ENCODE measurements around the gene PCSK2. TPM values are rescaled to one million over a fixed set of nuclear protein-coding genes. Genes with fewer than 3 reads are reported as not detected.

The PCSK2 gene
- total and polyA plus RNA-seq, 5 donors from 2014 or later: not detected

DNA sequence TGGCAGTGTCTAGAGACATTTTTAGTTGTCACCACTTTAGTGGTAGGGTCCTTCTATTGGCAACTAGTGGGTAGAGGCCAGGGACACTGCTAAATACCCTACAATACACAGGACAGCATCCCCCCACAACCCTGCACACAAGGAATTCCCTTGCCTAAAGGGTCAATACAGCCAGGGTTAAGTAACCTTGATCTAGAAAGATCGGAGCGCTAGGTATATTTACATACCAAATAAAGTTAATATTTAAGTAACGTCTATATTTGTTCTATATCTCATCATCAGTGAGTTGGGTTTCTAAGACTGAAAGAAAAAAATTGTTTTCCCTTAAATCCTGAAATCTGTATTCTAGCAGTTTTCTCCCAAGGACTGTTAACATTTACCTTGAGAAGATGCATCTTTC, 288.2 kb downstream of the PCSK2 start:
- peaks cover 2% of the 10 kb centered on the region for H3K27me3 ChIP-seq (ENCODE audit: control insufficient read depth, insufficient read depth, low read length)
- Mint-ChIP-seq H3K9me3 (no peaks in the 10 kb centered on the region), H3K27ac (no peak overlapping the region), H3K4me3 (no peak overlapping the region), H3K36me3 (no peaks in the 10 kb centered on the region), H3K4me1 (peaks cover 0 to 9% (median 6%) of the 10 kb centered on the region in 4 donors), H3K27me3 (peaks cover 17% of the 10 kb centered on the region)
- H3K4me3 ChIP-seq (ENCODE audit: low read depth, low read length): no peak overlapping the region
- H3K4me1 ChIP-seq (ENCODE audit: control insufficient read depth, insufficient read depth, low read length, poor library complexity, severe bottlenecking): no peaks in the 10 kb centered on the region
- H3K9me3 ChIP-seq (ENCODE audit: control insufficient read depth in 2 of 2, low read length in 2 of 2): no peaks in the 10 kb centered on the region
- H3K27ac ChIP-seq (ENCODE audit: insufficient read depth, low read length, poor library complexity, severe bottlenecking): no peak overlapping the region
- no peaks in the 10 kb centered on the region for H3K36me3 ChIP-seq (ENCODE audit: control insufficient read depth, insufficient read depth, low read length)
- no peak for DNase-seq
- no peak for ATAC-seq (ENCODE audit: low read depth in 2 of 2)

DNA sequence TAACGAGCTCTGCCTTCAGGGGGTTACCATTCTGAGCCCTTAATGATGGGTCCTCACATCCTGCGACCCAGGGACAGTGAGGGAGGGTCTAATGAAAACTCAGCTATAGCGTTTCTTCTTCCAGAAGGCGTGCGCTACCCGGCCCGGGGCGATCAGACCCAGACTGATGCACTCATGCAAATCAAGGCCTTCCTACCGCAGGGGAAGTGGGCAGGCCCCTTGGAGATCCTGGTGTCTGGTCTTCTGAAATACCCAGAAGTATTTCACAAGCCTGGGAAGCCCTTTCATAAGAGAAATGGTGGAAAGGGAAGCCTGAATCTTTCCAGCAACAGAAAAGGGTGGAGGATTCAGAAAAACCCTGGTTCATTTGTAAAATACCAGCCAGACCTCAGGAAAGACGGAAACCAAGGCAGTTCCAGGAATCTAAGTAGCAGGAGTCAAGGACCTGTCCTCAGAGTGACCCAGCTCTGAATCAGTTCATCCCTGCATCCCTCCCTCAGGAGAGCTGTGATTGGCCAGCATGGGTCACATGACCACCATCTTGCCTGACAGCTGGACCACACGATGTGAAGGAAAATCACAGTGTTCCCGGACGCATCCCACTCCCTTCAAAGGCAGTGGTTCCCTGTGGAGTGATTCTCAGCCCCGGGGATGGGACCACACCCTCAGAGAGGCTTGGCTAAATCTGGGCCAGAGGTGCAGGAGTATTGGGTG, 291.7 kb downstream of the PCSK2 start:
- Mint-ChIP-seq H3K4me1 (no peaks in the 10 kb centered on the region), H3K27me3 (peaks cover 24% of the 10 kb centered on the region), H3K4me3 (no peak overlapping the region), H3K9me3 (peaks cover 0 to under 1% (median 0%) of the 10 kb centered on the region in 7 donors), H3K36me3 (no peaks in the 10 kb centered on the region), H3K27ac (no peak overlapping the region)
- no peak overlapping the region for H3K27ac ChIP-seq (ENCODE audit: insufficient read depth, low read length, poor library complexity, severe bottlenecking)
- H3K27me3 ChIP-seq (ENCODE audit: control insufficient read depth, insufficient read depth, low read length): peaks cover 2% of the 10 kb centered on the region
- no peaks in the 10 kb centered on the region for H3K36me3 ChIP-seq (ENCODE audit: control insufficient read depth, insufficient read depth, low read length)
- H3K4me3 ChIP-seq (ENCODE audit: low read depth, low read length): no peak overlapping the region
- no peak for ATAC-seq (ENCODE audit: low read depth in 2 of 2)
- H3K9me3 ChIP-seq (ENCODE audit: control insufficient read depth in 2 of 2, low read length in 2 of 2): no peaks in the 10 kb centered on the region
- DNase-seq: no peak
- no peaks in the 10 kb centered on the region for H3K4me1 ChIP-seq (ENCODE audit: control insufficient read depth, insufficient read depth, low read length, poor library complexity, severe bottlenecking)

DNA sequence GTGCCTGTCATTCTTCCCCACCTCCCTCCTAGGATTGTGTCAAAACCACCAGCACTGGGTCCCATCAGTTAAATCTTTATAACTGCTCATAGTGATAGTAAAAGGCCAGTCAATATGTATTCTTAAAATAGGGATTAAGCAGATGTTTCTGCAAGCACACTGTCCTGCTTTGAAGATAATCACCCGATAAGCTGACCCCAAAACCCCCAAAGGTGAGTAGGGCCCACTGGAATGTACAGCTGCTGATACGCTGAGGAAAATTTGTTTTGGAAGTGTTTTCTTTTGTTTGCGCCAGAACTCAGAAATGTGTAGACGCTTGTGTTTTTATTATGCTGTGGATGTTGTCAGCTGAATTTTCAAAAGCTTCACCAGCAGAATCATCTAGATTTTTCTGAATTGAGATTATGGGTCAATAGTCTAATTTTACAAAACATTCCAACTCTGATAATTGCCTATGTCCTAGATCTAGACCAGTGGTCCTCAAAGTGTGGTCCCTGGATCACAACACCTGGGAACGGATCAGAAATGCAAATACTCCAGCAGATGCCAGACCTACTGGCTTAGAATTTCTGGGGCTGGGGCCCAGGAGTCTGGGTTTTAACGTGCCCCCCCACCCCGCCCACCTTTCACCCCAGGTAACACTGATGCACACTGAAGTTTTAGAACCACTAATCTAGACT, 292.9 kb downstream of the PCSK2 start:
- Mint-ChIP-seq H3K36me3 (no peaks in the 10 kb centered on the region), H3K9me3 (peaks cover 0 to 2% (median 0%) of the 10 kb centered on the region in 7 donors), H3K4me3 (no peak overlapping the region), H3K27ac (no peak overlapping the region), H3K27me3 (peaks cover 28% of the 10 kb centered on the region), H3K4me1 (no peaks in the 10 kb centered on the region)
- DNase-seq (no peak), ATAC-seq (ENCODE audit: low read depth in 2 of 2) (no peak)
- H3K9me3 ChIP-seq (ENCODE audit: control insufficient read depth in 2 of 2, low read length in 2 of 2): no peaks in the 10 kb centered on the region
- no peaks in the 10 kb centered on the region for H3K4me1 ChIP-seq (ENCODE audit: control insufficient read depth, insufficient read depth, low read length, poor library complexity, severe bottlenecking)
- no peak overlapping the region for H3K4me3 ChIP-seq (ENCODE audit: low read depth, low read length)
- peaks cover 2% of the 10 kb centered on the region for H3K27me3 ChIP-seq (ENCODE audit: control insufficient read depth, insufficient read depth, low read length)
- H3K27ac ChIP-seq (ENCODE audit: insufficient read depth, low read length, poor library complexity, severe bottlenecking): no peak overlapping the region
- no peaks in the 10 kb centered on the region for H3K36me3 ChIP-seq (ENCODE audit: control insufficient read depth, insufficient read depth, low read length)

DNA sequence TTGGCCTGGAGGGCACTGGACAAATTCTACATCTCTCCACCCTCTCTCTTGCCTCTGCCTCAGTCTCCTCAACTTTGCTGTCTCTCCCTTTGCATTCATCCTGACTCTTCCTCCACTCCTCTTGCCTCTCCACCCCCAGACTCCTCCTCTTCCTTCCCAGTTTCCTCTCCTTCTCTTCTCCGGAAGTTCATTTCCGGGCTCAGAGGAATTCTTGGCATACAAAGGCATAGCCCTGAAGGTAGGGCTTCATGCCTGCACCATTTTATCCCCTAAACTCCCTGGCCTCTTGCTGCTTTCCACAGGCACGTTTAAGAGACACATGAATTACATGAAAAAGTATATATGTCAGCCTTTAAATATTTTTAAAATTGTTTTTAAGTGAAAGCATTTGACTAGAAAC, 293.7 kb downstream of the PCSK2 start:
- Histone ChIP-seq H3K4me3 (ENCODE audit: low read depth, low read length) (no peak overlapping the region), H3K4me1 (ENCODE audit: control insufficient read depth, insufficient read depth, low read length, poor library complexity, severe bottlenecking) (no peaks in the 10 kb centered on the region), H3K9me3 (ENCODE audit: control insufficient read depth in 2 of 2, low read length in 2 of 2) (no peaks in the 10 kb centered on the region), H3K27me3 (ENCODE audit: control insufficient read depth, insufficient read depth, low read length) (peaks cover 2% of the 10 kb centered on the region), H3K36me3 (ENCODE audit: control insufficient read depth, insufficient read depth, low read length) (no peaks in the 10 kb centered on the region), H3K27ac (ENCODE audit: insufficient read depth, low read length, poor library complexity, severe bottlenecking) (no peak overlapping the region)
- no peak for ATAC-seq (ENCODE audit: low read depth in 2 of 2)
- no peak overlapping the region for H3K27ac Mint-ChIP-seq
- no peak overlapping the region for H3K4me3 Mint-ChIP-seq
- H3K36me3 Mint-ChIP-seq: no peaks in the 10 kb centered on the region
- H3K27me3 Mint-ChIP-seq: peaks cover 28% of the 10 kb centered on the region
- H3K9me3 Mint-ChIP-seq: peaks cover 0 to 2% (median 0%) of the 10 kb centered on the region in 7 donors
- no peaks in the 10 kb centered on the region for H3K4me1 Mint-ChIP-seq
- DNase-seq: no peak

DNA sequence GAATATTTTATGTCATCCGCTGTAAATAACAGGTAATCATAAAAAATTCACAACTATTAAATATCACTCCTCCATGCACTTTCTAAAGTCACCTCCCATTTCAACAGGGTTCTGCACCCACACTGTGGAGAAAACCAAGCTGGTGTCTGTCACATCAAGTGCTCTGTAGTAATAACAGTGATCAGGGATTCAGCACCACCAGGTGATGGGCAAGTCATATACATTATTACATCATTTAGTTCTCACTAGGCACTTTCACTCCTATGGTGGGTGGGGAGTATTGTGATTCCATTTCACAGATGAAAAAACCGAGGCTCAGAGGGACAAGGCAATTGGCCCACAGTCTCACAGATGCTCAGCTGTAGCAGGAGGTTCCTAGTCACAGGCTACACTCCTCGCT, 295.7 kb downstream of the PCSK2 start:
- H3K36me3 Mint-ChIP-seq: no peaks in the 10 kb centered on the region
- ATAC-seq (ENCODE audit: low read depth in 2 of 2): no peak
- H3K36me3 ChIP-seq (ENCODE audit: control insufficient read depth, insufficient read depth, low read length): no peaks in the 10 kb centered on the region
- no peaks in the 10 kb centered on the region for H3K9me3 ChIP-seq (ENCODE audit: control insufficient read depth in 2 of 2, low read length in 2 of 2)
- H3K27ac Mint-ChIP-seq: no peak overlapping the region
- no peaks in the 10 kb centered on the region for H3K4me1 Mint-ChIP-seq
- no peak for DNase-seq
- H3K27ac ChIP-seq (ENCODE audit: insufficient read depth, low read length, poor library complexity, severe bottlenecking): no peak overlapping the region
- peaks cover 4% of the 10 kb centered on the region for H3K27me3 ChIP-seq (ENCODE audit: control insufficient read depth, insufficient read depth, low read length)
- H3K4me3 ChIP-seq (ENCODE audit: low read depth, low read length): no peak overlapping the region
- H3K4me1 ChIP-seq (ENCODE audit: control insufficient read depth, insufficient read depth, low read length, poor library complexity, severe bottlenecking): no peaks in the 10 kb centered on the region
- H3K9me3 Mint-ChIP-seq: peaks cover 0 to 2% (median 0%) of the 10 kb centered on the region in 7 donors
- no peak overlapping the region for H3K4me3 Mint-ChIP-seq
- peaks cover 33% of the 10 kb centered on the region for H3K27me3 Mint-ChIP-seq

DNA sequence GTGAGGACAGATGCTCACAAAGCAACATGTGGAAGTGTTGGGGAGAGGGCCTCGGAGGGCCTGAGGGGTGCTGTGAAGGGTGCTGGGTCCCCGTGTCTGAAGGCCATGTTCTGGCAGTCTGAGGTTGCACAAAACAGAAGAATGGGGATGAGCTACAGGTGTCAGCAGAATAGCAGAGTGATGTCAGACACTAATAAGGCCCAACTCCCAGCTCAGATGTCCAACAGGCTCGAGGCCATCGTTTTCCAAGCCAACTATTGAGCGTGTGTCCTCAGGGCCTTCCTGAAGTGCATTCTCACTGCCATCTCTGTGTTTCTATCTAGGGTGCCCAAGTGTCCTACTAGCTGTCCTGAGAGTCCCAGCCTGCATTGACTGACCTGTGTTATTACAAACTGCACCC, 296.5 kb downstream of the PCSK2 start:
- H3K27me3 Mint-ChIP-seq: peaks cover 29% of the 10 kb centered on the region
- H3K4me3 ChIP-seq (ENCODE audit: low read depth, low read length): no peak overlapping the region
- H3K36me3 Mint-ChIP-seq: no peaks in the 10 kb centered on the region
- no peaks in the 10 kb centered on the region for H3K4me1 ChIP-seq (ENCODE audit: control insufficient read depth, insufficient read depth, low read length, poor library complexity, severe bottlenecking)
- no peaks in the 10 kb centered on the region for H3K36me3 ChIP-seq (ENCODE audit: control insufficient read depth, insufficient read depth, low read length)
- no peak overlapping the region for H3K27ac ChIP-seq (ENCODE audit: insufficient read depth, low read length, poor library complexity, severe bottlenecking)
- peaks cover 7% of the 10 kb centered on the region for H3K27me3 ChIP-seq (ENCODE audit: control insufficient read depth, insufficient read depth, low read length)
- no peak overlapping the region for H3K4me3 Mint-ChIP-seq
- H3K4me1 Mint-ChIP-seq: no peaks in the 10 kb centered on the region
- DNase-seq (no peak), ATAC-seq (ENCODE audit: low read depth in 2 of 2) (no peak)
- no peak overlapping the region for H3K27ac Mint-ChIP-seq
- no peaks in the 10 kb centered on the region for H3K9me3 ChIP-seq (ENCODE audit: control insufficient read depth in 2 of 2, low read length in 2 of 2)
- peaks cover 0 to 2% (median 0%) of the 10 kb centered on the region in 7 donors for H3K9me3 Mint-ChIP-seq

DNA sequence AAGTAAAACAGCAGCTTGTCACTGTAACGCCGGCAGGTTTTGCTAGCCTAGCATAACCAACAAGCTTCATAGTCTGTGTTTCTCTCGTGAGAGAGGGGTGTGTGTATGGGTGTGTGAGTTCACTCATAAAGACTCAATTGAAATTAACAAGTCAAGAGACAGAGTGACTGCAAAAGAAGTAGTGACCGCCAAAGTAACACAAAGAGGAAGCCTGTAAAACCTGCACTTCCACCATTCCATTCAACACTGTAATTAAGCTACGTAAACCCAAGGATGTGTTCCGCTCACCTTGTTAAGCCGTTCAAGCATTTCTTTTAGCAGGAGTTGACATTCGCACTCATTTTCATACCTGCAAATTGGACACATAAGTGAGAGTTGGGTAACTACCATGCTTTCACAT, 297.7 kb downstream of the PCSK2 start:
- H3K36me3 ChIP-seq (ENCODE audit: control insufficient read depth, insufficient read depth, low read length): no peaks in the 10 kb centered on the region
- no peak overlapping the region for H3K4me3 ChIP-seq (ENCODE audit: low read depth, low read length)
- H3K27me3 Mint-ChIP-seq: peaks cover 30% of the 10 kb centered on the region
- H3K4me1 Mint-ChIP-seq: no peaks in the 10 kb centered on the region
- DNase-seq: no peak
- no peak overlapping the region for H3K27ac ChIP-seq (ENCODE audit: insufficient read depth, low read length, poor library complexity, severe bottlenecking)
- no peaks in the 10 kb centered on the region for H3K9me3 ChIP-seq (ENCODE audit: control insufficient read depth in 2 of 2, low read length in 2 of 2)
- no peak for ATAC-seq (ENCODE audit: low read depth in 2 of 2)
- no peak overlapping the region for H3K27ac Mint-ChIP-seq
- no peak overlapping the region for H3K4me3 Mint-ChIP-seq
- no peaks in the 10 kb centered on the region for H3K4me1 ChIP-seq (ENCODE audit: control insufficient read depth, insufficient read depth, low read length, poor library complexity, severe bottlenecking)
- peaks cover 0 to 2% (median 0%) of the 10 kb centered on the region in 7 donors for H3K9me3 Mint-ChIP-seq
- peaks cover 14% of the 10 kb centered on the region for H3K27me3 ChIP-seq (ENCODE audit: control insufficient read depth, insufficient read depth, low read length)
- H3K36me3 Mint-ChIP-seq: no peaks in the 10 kb centered on the region

DNA sequence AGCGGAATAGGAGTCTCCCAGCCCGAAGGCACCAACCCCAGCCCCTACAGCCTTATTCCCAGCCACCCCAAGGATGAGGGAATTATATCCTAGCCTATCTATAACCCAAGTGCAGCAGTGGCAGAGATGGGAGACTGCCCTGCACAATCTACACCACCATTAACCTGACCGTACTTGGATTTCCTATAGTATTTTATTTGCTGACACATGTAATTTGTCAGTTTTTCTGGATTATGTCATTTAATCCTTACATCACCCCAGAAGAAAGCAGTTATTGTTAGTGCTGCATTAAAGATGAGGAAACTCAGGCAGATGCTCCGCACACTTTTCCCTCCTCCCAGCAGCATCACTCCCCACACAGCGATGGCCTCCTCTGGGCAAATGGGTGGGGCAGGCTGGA, 298.3 kb downstream of the PCSK2 start:
- no peak overlapping the region for H3K4me3 Mint-ChIP-seq

More for the DNA sequence above, 298.3 kb downstream of the PCSK2 start:
- Mint-ChIP-seq H3K36me3 (no peaks in the 10 kb centered on the region), H3K27me3 (peaks cover 32% of the 10 kb centered on the region), H3K4me1 (peaks cover 0 to under 1% (median 0%) of the 10 kb centered on the region in 4 donors), H3K27ac (no peak overlapping the region), H3K9me3 (peaks cover 0 to 2% (median 0%) of the 10 kb centered on the region in 7 donors)
- Histone ChIP-seq H3K4me3 (ENCODE audit: low read depth, low read length) (no peak overlapping the region), H3K4me1 (ENCODE audit: control insufficient read depth, insufficient read depth, low read length, poor library complexity, severe bottlenecking) (no peaks in the 10 kb centered on the region), H3K9me3 (ENCODE audit: control insufficient read depth in 2 of 2, low read length in 2 of 2) (no peaks in the 10 kb centered on the region), H3K27me3 (ENCODE audit: control insufficient read depth, insufficient read depth, low read length) (peaks cover 19% of the 10 kb centered on the region), H3K27ac (ENCODE audit: insufficient read depth, low read length, poor library complexity, severe bottlenecking) (no peak overlapping the region), H3K36me3 (ENCODE audit: control insufficient read depth, insufficient read depth, low read length) (no peaks in the 10 kb centered on the region)
- DNase-seq: no peak
- ATAC-seq (ENCODE audit: low read depth in 2 of 2): no peak
